Astrocyte of the cerebellum (primary cell): ENCODE measurements around the gene STARD13.

Experiments used
- DNase-seq: peaks from one replicate; pipeline ENCODE4 v3.0.0-alpha.2; 2011; ENCODE audit warnings: low read depth
- H3K4me3 ChIP-seq: 2 replicates; pipeline ENCODE4 v1.5.1; 2011; ENCODE audit warnings: mild to moderate bottlenecking, low read depth, low read length, moderate library complexity
- CTCF ChIP-seq: IDR thresholded peaks from 2 replicates; pipeline ENCODE4 v1.5.1; 2012; ENCODE audit warnings: low read length, low read depth, moderate library complexity, mild to moderate bottlenecking; ENCODE audit errors: missing control alignments
- in situ Hi-C: cut with HindIII; loops from 2 replicates; pipeline ENCODE4 v1.10.0; 2017; ENCODE audit warnings: low sequenced_read_pairs

STARD13 gene

GRCh38 chr13:33285420-33286124, at the start of gene STARD13:
STARD13 (minus strand) TSS chr13:33285755; CDS start chr13:33285638, 117 bp downstream.
- peak; percentile 59 for TF ChIP-seq CTCF
- H3K4me3 ChIP-seq, result peak within 1 kb of the TSS; percentile 65
- DNase-seq, result peak; percentile 96
- in situ Hi-C loops, result no loop called here

- no peak for DNase-seq
- in situ Hi-C loops, result no loop called here
- no peak for TF ChIP-seq CTCF
- H3K4me3 ChIP-seq, result no peak overlapping the region
Observed at GRCh38 chr13:33334831-33335230, 49.3 kb upstream of the STARD13 start.

- no peak overlapping the region for H3K4me3 ChIP-seq
- in situ Hi-C loops, result no loop called here
- DNase-seq, result no peak
- TF ChIP-seq CTCF, result no peak
Observed at GRCh38 chr13:33331962-33332361, 46.4 kb upstream of the STARD13 start.

- no peak overlapping the region for H3K4me3 ChIP-seq
- in situ Hi-C loops, result no loop called here
- DNase-seq, result no peak
- TF ChIP-seq CTCF, result no peak
Observed at GRCh38 chr13:33330483-33330882, 44.9 kb upstream of the STARD13 start.

GRCh38 chr13:33328701-33329100, 43.1 kb upstream of the STARD13 start:
- in situ Hi-C loops, result no loop called here
- no peak for DNase-seq
- H3K4me3 ChIP-seq, result no peak overlapping the region
- no peak for TF ChIP-seq CTCF

GRCh38 chr13:33326723-33327122, 41.2 kb upstream of the STARD13 start:
- no peak for TF ChIP-seq CTCF
- no peak for DNase-seq
- no peak overlapping the region for H3K4me3 ChIP-seq
- in situ Hi-C loops, result no loop called here
